T-helper 2 cell treated with Interferon-gamma antibody and Interleukin-4, amounts not matched to agents 5 μg/mL and 100 μg/mL, for 36 hours (primary cell): ENCODE data around the gene PPAN.

Experiments
- DNase-seq: peaks from one replicate; pipeline ENCODE4 v3.0.0; 2021; ENCODE audit warnings: low spot score
- H3K27ac Mint-ChIP-seq: one replicate; pipeline ENCODE4 v1.8.0; 2021; ENCODE audit warnings: mild to moderate bottlenecking, mixed read lengths
- H3K27me3 Mint-ChIP-seq: one replicate; pipeline ENCODE4 v1.8.0; 2021; ENCODE audit warnings: low read depth, mixed read lengths
- H3K36me3 Mint-ChIP-seq: one replicate; pipeline ENCODE4 v1.8.0; 2021; ENCODE audit warnings: low read depth, mixed read lengths
- H3K4me1 Mint-ChIP-seq: one replicate; pipeline ENCODE4 v1.8.0; 2021; ENCODE audit warnings: low read depth, mixed read lengths
- H3K4me3 Mint-ChIP-seq: one replicate; pipeline ENCODE4 v1.8.0; 2022; ENCODE audit warnings: mild to moderate bottlenecking, moderate library complexity, mixed read lengths
- H3K9me3 Mint-ChIP-seq: one replicate; pipeline ENCODE4 v1.8.0; 2021; ENCODE audit warnings: mixed read lengths

PPAN gene

DNA sequence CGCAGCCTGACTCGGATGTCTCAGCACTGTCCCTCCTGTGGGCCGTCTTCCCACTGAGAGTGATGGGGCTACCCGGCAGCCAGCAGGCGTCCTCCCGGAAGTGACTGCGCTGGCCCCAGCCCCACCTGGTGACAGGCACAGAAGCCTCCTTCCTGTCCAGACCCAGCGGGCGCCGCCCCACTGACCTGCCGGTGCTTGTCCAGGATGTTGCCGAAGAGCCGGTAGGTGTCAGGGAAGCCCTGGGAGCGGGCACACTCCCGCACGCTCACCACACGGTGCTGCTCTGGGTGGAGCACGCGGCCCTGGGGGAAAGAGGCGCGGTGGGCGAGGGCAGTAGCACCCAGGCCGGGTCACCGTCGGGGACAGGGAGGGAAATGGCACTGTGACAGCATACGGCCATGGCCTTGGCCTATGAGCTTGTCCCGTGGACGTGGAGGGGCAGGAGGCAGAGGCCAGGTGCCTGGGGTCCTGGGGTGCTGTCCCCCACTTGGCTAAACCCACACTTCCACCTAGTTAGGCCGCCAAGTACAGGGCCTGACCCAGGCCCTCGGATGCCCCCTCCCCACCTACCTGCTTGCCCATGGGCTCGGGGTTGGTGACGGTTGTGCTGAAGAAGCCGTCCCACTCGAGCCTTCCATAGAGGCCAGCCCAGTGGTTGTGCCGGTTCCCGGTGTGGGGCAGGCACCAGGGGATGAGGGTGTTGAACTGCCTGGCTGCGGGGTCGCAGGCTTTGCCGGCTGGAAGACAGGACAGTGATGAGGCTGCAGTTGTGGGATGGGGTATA lies 29.6 kb downstream of the PPAN start:
- H3K4me3 Mint-ChIP-seq: no peak overlapping the region
- no peaks in the 10 kb centered on the region for H3K4me1 Mint-ChIP-seq
- H3K36me3 Mint-ChIP-seq: peaks cover 45% of the 10 kb centered on the region
- no peaks in the 10 kb centered on the region for H3K27me3 Mint-ChIP-seq
- no peak overlapping the region for H3K27ac Mint-ChIP-seq
- H3K9me3 Mint-ChIP-seq: no peaks in the 10 kb centered on the region
- no peak for DNase-seq

DNA sequence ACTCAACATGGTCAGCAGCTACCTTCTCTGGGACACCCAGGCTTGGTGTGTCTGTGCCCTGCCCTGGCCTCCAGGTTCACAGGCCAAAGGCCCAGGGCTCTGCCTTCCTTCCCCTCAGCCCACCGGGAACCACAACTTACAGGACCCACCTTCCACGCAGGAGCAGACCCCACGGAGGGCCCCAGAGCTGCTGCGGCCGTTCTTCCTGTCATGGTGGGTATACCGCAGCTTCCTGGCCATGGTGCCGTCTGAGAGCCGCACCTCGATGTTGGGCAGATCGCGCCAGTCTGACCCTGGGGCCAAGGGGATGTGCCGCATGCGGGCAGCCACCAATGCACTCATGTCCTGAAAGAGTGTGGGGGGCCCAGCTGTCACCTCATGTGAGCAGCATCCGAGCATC lies 30.8 kb downstream of the PPAN start:
- Mint-ChIP-seq H3K27me3 (no peaks in the 10 kb centered on the region), H3K4me3 (no peak overlapping the region), H3K36me3 (peaks cover 52% of the 10 kb centered on the region), H3K27ac (no peak overlapping the region), H3K4me1 (no peaks in the 10 kb centered on the region), H3K9me3 (no peaks in the 10 kb centered on the region)
- DNase-seq: no peak

DNA sequence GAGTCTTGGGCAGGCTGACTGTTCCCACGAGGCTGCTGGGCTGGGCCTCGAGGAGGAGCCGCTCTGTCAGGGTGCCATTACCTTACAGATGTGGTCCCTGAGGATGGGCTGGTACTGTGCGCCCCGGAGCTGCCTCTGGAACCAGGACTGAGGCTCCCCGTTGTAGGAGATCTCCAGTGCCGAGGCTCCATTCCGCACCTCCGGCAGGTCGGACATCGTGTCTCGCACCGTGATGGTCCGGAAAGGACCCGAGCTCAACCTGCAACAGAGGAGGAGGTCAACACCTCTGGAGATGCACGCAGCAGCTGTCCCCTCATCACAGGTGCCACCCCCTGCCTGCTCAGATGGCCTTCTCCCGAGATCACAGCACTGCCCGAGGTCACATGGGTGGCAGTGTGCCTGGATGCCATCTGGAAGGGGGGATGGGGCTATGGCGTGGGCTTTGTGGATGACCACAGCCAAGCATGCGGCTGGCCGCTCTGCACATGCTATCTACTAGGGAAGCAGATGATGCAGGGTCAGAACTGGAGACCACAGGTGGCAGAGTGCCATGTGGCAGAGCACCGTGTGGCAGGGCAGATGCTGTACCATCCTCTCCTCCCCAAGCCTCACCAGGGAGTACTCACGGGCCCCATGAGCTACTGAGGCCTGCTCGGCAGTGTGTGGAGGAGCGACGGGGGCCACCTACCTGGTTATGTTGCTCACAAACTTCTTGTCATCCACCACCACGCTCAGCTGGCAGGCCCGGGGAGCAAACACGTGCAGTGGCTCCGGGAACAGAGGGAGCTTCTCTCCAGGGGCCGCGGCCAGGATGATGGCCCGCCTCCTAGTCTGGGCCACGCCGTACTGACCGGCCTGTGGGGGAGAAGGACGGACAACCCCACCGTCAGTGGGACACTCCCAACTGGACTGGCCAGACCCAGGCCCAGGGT lies 31.9 kb downstream of the PPAN start:
- Mint-ChIP-seq H3K27ac (no peak overlapping the region), H3K4me3 (no peak overlapping the region), H3K9me3 (no peaks in the 10 kb centered on the region), H3K27me3 (no peaks in the 10 kb centered on the region), H3K4me1 (peaks cover 6% of the 10 kb centered on the region), H3K36me3 (peaks cover 56% of the 10 kb centered on the region)
- DNase-seq: no peak

DNA sequence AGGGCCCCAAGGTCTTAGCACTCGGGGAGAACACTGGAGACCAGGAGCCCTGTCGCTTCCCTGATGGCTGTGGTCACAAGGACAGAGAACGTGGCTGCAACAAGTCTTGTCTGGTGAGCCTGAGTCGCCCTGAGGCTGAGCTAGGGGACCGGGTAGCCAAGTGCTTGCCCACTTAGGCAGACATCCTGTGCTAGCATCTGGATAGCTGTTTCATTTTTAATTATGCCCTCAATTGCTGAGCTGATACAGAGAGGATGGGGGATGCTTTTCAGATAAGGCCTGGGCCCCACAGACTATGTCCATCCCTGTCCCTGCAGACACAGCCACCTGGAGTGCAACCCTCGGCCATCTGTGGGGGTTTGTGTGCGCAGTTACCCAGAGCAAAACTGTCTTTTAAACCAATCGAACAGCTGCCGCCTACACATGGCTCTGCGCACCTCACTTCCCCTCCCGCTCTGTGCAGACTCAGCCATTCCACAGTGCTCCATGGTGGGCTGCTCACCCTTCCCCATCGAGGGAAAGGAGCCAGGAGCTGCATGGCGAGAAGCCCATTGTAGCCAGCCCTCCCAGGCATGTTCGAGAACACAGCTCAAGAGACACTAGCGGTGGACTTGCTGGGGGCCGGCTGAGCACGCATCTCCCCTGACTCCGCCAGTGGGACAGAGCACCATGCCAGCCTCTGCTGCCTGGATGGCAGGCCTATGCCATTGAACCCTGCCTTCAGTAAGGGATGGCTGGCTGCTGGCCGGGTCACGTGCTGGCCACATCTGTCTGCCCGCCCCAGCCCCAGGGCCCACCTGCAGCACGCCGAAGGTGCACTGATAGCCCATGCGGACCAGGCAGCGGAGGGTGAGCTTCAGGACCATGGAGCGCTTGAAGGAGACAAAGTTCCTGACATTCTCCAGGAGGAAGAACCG lies 33.0 kb downstream of the PPAN start:
- Mint-ChIP-seq H3K9me3 (no peaks in the 10 kb centered on the region), H3K36me3 (peaks cover 62% of the 10 kb centered on the region), H3K27ac (no peak overlapping the region), H3K4me3 (no peak overlapping the region), H3K27me3 (no peaks in the 10 kb centered on the region), H3K4me1 (peaks cover 13% of the 10 kb centered on the region)
- no peak for DNase-seq

DNA sequence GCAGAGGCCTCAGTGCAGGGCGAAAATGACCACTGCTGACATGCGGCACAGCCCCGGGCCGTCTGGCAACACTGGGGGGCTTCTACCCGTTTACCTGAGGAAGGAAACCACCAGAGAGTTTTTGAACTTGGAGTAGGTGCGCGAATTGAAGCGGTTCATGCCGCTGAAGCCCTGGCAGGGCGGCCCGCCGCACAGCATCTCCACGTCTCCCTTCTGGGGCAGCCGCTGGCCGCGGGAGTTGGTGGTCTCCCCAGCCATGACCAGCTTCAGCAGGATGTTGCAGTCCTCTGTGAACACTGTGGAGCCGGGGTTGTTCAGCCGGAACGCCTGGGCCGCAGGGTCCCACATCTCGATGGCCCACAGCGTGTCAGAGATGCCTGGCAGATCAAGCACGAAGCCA lies 33.8 kb downstream of the PPAN start:
- H3K4me3 Mint-ChIP-seq: no peak overlapping the region
- no peak overlapping the region for H3K27ac Mint-ChIP-seq
- no peak for DNase-seq
- peaks cover 14% of the 10 kb centered on the region for H3K4me1 Mint-ChIP-seq
- peaks cover 66% of the 10 kb centered on the region for H3K36me3 Mint-ChIP-seq
- H3K9me3 Mint-ChIP-seq: no peaks in the 10 kb centered on the region
- no peaks in the 10 kb centered on the region for H3K27me3 Mint-ChIP-seq

DNA sequence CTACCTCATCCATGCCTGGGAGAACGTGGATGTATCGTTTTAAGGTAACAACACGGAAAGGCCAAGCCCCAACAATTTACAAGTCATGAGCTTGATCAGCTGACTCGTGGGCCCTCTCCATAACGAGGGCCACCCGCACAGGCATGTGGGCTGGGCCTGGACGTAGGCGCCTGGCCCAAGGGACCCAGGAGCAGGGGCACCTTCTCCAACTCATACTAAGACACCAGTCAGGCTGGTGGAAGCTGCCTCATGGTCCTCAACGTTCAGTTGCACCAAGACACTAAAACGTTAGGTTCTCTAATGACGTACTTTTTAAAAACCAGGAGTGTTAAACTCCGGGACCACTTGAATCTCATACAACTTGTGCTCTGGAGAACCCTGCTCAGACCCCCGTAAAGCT lies 35.3 kb downstream of the PPAN start:
- H3K4me1 Mint-ChIP-seq: peaks cover 16% of the 10 kb centered on the region
- DNase-seq: no peak
- H3K9me3 Mint-ChIP-seq: no peaks in the 10 kb centered on the region
- peaks cover 71% of the 10 kb centered on the region for H3K36me3 Mint-ChIP-seq
- no peaks in the 10 kb centered on the region for H3K27me3 Mint-ChIP-seq
- no peak overlapping the region for H3K4me3 Mint-ChIP-seq
- no peak overlapping the region for H3K27ac Mint-ChIP-seq

DNA sequence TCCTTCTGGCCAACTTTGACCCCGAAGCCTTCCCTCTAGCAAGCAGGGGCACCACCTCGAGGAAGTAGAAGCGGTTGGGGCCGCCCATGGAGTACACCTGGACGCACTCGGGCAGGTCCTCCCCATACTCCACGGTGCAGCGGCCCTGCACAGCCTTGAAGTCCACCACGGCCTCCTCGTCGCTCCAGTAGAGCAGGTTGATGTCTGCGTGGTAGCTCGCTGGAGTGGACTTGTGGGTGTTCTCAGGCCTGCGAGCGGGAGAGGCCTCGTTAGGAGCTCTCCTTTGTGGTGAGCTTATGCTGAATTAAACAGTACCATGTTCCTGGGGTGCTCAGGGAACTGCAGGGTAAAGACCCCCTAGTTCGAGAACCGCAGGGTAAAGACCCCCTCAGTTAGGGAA lies 35.8 kb downstream of the PPAN start:
- Mint-ChIP-seq H3K4me3 (no peak overlapping the region), H3K4me1 (peaks cover 16% of the 10 kb centered on the region), H3K36me3 (peaks cover 75% of the 10 kb centered on the region), H3K9me3 (no peaks in the 10 kb centered on the region), H3K27me3 (no peaks in the 10 kb centered on the region), H3K27ac (no peak overlapping the region)
- DNase-seq: no peak

DNA sequence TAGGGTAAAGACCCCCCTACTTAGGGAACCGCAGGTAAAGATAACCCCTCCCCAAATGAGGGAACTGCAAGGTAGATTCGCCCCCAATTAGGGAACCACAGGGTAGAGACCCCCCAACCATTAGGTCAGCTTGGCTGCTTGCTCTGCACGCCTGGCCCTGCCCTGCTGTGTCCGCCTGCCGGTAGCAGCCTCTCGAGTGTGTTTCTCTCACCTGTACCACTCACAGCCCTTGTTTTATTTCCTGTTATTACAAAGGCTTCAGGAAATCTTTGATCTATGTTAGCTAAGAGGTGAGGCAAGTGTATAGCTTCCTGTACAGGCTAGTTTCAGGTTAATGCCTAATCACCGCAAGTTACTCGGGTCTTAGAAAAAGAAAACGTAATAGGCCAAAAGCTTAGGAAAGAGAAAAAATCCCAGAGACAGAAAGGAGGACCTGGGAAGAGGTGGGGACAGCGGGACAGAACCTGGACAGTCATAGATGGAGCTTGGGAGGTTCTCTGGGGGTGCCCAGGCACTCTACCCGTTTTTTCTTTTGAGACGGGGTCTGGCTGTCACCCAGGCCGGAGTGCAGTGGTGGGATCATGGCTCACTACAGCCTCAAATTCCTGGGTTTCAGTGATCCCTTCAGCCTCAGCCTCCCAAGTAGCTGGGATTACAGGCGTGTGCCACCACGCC lies 36.7 kb downstream of the PPAN start:
- Mint-ChIP-seq H3K27me3 (no peaks in the 10 kb centered on the region), H3K36me3 (peaks cover 72% of the 10 kb centered on the region), H3K4me3 (peak overlapping the region; percentile 74), H3K9me3 (no peaks in the 10 kb centered on the region), H3K4me1 (peaks cover 16% of the 10 kb centered on the region), H3K27ac (peak overlapping the region; percentile 96)
- no peak for DNase-seq

DNA sequence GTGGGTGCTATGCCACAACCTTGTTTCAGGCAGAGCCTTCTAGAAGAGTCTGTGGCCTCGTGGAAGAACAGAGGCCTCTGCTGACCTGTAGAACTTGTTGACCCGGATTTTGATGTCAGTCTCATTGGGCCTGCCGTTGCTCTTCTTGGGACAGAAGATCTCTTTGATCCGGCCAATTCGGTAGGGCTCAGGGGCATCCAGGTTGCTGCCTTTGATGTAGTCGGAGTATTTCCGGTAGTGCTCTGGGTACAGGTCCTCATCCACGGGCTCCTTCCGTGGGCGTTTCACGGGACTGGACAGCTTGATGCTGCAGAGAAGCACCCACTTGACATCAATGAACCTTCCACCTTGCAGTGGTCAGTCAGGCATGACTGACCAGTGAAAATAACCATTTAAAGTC lies 37.5 kb downstream of the PPAN start:
- DNase-seq: no peak
- H3K4me3 Mint-ChIP-seq: no peak overlapping the region
- peaks cover 16% of the 10 kb centered on the region for H3K4me1 Mint-ChIP-seq
- H3K27me3 Mint-ChIP-seq: no peaks in the 10 kb centered on the region
- no peaks in the 10 kb centered on the region for H3K9me3 Mint-ChIP-seq
- H3K36me3 Mint-ChIP-seq: peaks cover 75% of the 10 kb centered on the region
- H3K27ac Mint-ChIP-seq: peak overlapping the region; percentile 72

DNA sequence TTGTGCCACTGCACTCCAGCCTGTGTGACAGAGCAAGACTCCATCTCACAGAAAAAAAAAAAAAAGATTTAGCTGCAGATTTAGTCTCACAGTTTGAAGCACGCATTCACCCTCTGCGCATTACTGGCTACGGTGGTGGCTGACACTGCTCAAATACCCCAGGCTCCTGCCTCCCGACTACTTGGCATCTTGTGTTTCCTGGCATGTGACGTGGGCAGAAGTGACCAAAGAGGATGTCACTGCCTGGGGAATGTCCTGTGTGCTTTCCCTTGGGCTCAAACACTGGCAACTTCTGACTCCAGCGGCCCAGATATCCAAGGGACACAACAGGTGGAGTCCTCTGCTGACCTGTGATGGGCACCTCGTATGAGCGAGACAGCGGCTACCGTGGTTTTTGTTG lies 38.2 kb downstream of the PPAN start:
- no peak overlapping the region for H3K4me3 Mint-ChIP-seq
- H3K36me3 Mint-ChIP-seq: peaks cover 71% of the 10 kb centered on the region
- no peaks in the 10 kb centered on the region for H3K27me3 Mint-ChIP-seq
- no peak overlapping the region for H3K27ac Mint-ChIP-seq
- peaks cover 16% of the 10 kb centered on the region for H3K4me1 Mint-ChIP-seq
- H3K9me3 Mint-ChIP-seq: no peaks in the 10 kb centered on the region
- DNase-seq: no peak

DNA sequence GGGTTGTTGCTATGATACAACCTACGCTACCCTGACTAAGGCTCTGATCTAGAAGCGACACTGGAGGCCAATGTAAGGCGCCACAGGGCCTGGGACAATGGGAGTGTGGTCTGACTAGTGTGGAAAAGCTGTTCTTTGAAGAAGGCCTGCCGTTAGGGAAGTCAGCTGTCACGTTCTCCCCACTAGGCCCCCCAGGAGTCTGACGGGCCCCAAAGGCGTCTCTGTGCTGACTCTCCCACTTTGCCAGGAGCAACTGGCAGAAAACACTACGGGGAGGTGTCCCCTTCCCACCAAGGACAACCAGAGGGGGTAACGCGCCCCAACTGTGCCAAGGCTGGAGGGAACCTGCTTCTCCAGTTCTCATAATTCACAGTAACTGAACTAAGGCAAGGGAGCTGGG lies 38.9 kb downstream of the PPAN start:
- Mint-ChIP-seq H3K27ac (no peak overlapping the region), H3K4me1 (peaks cover 16% of the 10 kb centered on the region), H3K27me3 (no peaks in the 10 kb centered on the region), H3K4me3 (no peak overlapping the region), H3K9me3 (no peaks in the 10 kb centered on the region), H3K36me3 (peaks cover 72% of the 10 kb centered on the region)
- no peak for DNase-seq

DNA sequence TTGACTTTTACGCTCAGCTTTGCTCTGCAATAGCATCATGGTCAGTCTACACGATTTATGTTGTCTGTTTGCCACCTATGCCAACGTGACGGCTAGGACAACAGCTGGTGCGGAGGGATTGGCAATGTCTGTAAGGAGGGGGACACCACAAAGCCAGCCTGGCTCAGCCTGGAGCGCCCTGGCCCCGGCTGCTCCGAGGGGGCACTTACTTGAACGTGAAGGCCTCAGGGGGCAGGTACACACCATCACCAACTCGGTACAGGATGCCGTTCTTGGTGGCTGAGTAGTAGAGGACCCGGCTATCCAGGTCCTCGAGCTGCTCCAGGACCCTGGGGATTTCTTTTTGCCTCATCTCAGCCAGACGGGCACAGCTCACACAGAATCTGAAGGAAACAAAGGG lies 40.0 kb downstream of the PPAN start:
- Mint-ChIP-seq H3K4me1 (peaks cover 16% of the 10 kb centered on the region), H3K27ac (no peak overlapping the region), H3K27me3 (no peaks in the 10 kb centered on the region), H3K4me3 (no peak overlapping the region), H3K9me3 (no peaks in the 10 kb centered on the region), H3K36me3 (peaks cover 76% of the 10 kb centered on the region)
- DNase-seq: no peak

DNA sequence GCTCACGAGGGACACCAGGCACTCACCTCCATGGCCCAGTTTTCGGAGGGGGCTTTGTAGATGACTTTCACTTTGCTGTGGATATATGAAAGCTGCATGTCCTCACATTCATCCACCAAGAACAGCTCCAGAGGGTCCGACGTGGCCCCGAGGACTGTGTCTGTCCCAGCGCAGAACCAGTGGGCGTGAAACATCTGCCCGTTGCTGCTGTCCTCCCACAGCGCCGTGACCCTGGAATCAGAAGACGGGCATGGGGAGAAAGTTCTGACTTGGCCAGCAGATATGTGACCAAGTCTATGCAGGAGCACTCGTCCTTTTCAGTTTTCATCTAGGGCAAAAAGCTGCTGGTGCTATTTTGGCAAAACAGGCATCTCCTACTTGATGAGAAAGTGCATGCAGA lies 43.3 kb downstream of the PPAN start:
- Mint-ChIP-seq H3K4me3 (no peak overlapping the region), H3K36me3 (peaks cover 76% of the 10 kb centered on the region), H3K9me3 (no peaks in the 10 kb centered on the region), H3K27ac (no peak overlapping the region), H3K27me3 (no peaks in the 10 kb centered on the region), H3K4me1 (peaks cover 3% of the 10 kb centered on the region)
- DNase-seq: no peak
